Measurements from ENCODE around the gene GMDS. TPM values are rescaled to one million over a fixed set of nuclear protein-coding genes. Genes with fewer than 3 reads are reported as not detected.

The GMDS gene
- total and polyA plus RNA-seq, 9 donors, result 6.6 to 20.6 (median 11.0) TPM

DNA sequence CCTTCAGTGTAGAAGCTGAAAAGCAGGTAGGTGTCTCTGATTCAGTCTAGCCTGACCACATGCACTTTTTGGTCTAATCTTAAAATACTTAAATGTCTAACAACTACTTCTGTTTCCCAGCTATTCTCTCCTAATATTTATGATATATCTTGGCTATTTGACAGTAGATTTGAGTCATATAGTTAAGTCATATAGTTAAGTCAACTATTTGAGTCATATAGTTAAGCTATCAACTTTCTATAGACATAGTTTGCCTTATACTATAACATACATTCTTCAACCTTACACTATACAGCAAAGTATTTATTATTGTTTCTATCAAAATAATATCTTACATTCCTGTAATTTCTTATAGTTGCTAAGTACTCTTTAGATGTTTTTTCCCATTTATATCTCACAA, 110.9 kb downstream of the GMDS start:
- Histone ChIP-seq H3K9me3 (no peaks in the 10 kb centered on the region), H3K36me3 (no peaks in the 10 kb centered on the region), H3K4me3 (no peak overlapping the region), H3K27ac (no peak overlapping the region), H3K27me3 (no peaks in the 10 kb centered on the region), H3K4me1 (ENCODE audit: insufficient read depth) (no peaks in the 10 kb centered on the region)
- TF ChIP-seq EP300 (IDR thresholded peaks at IDR 0.05) (no peak), POLR2A (IDR thresholded peaks at IDR 0.05) (no peak)
- TF ChIP-seq, protein P1, sequence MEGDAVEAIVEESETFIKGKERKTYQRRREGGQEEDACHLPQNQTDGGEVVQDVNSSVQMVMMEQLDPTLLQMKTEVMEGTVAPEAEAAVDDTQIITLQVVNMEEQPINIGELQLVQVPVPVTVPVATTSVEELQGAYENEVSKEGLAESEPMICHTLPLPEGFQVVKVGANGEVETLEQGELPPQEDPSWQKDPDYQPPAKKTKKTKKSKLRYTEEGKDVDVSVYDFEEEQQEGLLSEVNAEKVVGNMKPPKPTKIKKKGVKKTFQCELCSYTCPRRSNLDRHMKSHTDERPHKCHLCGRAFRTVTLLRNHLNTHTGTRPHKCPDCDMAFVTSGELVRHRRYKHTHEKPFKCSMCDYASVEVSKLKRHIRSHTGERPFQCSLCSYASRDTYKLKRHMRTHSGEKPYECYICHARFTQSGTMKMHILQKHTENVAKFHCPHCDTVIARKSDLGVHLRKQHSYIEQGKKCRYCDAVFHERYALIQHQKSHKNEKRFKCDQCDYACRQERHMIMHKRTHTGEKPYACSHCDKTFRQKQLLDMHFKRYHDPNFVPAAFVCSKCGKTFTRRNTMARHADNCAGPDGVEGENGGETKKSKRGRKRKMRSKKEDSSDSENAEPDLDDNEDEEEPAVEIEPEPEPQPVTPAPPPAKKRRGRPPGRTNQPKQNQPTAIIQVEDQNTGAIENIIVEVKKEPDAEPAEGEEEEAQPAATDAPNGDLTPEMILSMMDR (IDR thresholded peaks at IDR 0.05), result no peak
- intact Hi-C loops (cut with DNase I), result no loop called here
- no peak for DNase-seq

DNA sequence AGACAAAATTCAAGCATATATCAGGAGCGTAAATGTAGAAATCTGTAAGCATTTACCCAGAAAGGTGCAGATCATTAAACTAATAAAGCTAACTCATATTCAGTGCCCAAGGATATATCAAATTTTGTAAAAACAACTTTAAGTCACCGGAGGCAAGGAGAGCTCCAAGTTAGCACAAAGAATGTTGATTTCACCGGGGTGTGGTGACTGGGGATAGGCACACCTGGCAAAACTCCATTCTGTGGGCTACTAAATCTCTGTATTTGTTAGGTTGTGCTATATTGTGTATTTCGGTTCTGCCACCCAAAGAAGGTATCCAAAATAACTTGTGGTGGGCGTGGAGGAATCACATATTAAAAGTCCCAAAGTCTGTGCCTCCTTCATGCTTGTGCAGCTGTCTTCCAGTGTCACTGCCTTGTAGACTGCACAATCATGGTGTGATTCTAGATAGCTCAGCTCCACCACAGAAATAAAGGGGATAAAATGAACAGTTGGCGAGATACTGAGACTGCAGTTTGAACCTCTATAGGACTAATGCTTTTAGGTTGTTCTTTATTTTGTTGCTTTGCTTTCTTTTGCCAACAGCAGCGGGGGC, 111.6 kb downstream of the GMDS start:
- DNase-seq, result no peak
- TF ChIP-seq EP300 (IDR thresholded peaks at IDR 0.05), result no peak
- TF ChIP-seq, protein P1 (IDR thresholded peaks at IDR 0.05), result no peak
- intact Hi-C loops (cut with DNase I), result no loop called here

DNA sequence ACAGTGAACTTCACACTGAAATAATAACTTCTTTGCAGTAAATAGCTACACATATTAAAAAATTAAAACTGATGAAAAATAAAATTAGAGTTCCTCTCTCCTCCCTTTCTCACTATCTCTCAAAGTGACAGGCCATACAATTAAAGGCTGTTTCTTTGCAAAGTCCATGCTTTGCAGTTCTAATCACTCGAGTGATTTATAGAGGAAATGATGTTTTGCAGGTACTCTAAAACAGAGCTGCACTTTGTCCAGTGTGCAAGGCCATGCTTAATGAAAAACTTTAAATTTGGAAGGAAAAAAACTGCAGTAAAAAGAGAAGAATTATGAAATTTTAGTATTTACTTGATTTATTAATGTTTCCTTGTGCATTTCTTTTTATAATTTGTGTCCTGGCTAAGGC, 112.5 kb downstream of the GMDS start:
- intact Hi-C loops (cut with DNase I), result no loop called here

More for the DNA sequence above, 111.6 kb downstream of the GMDS start:
- no peak overlapping the region for H3K27ac ChIP-seq
- H3K9me3 ChIP-seq, result no peaks in the 10 kb centered on the region
- H3K36me3 ChIP-seq, result no peaks in the 10 kb centered on the region
- WGBS, 3 donors, result 83 to 93% (median 90%) methylated on average over 7 of the region's 7 CpGs
- no peaks in the 10 kb centered on the region for H3K27me3 ChIP-seq
- no peaks in the 10 kb centered on the region for H3K4me1 ChIP-seq (ENCODE audit: insufficient read depth)
- H3K4me3 ChIP-seq, result no peak overlapping the region

DNA sequence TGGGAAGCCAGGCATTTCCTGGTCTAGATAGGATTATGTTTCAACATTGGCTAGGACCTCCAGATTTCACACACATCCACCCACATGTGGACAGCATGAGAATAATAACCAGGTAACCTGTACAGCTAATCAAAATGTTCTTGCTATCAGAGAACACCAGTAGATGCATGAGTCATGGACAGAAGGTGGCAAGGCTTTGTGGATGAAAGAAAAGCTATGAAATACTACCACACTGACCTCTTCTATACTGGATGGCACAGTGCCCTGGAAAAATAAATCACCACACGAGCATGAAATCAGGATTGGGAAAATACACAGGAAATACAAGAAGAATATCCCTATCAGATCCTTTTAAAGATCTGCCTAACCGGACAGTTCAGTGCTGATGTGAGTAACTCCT, 113.0 kb downstream of the GMDS start:
- Histone ChIP-seq H3K36me3 (no peaks in the 10 kb centered on the region), H3K9me3 (no peaks in the 10 kb centered on the region), H3K27ac (no peak overlapping the region), H3K4me1 (ENCODE audit: insufficient read depth) (no peaks in the 10 kb centered on the region), H3K4me3 (no peak overlapping the region), H3K27me3 (no peaks in the 10 kb centered on the region)
- WGBS, 3 donors, result 56 to 67% (median 62%) methylated on average over 2 of the region's 2 CpGs
- DNase-seq, result no peak
- intact Hi-C loops (cut with DNase I), result no loop called here
- no peak for TF ChIP-seq POLR2A (IDR thresholded peaks at IDR 0.05)

More for the DNA sequence above, 112.5 kb downstream of the GMDS start:
- Histone ChIP-seq H3K4me3 (no peak overlapping the region), H3K4me1 (ENCODE audit: insufficient read depth) (no peaks in the 10 kb centered on the region), H3K27me3 (no peaks in the 10 kb centered on the region), H3K36me3 (no peaks in the 10 kb centered on the region), H3K27ac (no peak overlapping the region), H3K9me3 (no peaks in the 10 kb centered on the region)
- WGBS, 3 donors, result 61 to 81% (median 69%) methylated on average over 1 of the region's 1 CpG
- TF ChIP-seq, protein P1 (IDR thresholded peaks at IDR 0.05), result no peak
- no peak for TF ChIP-seq EP300 (IDR thresholded peaks at IDR 0.05)
- DNase-seq, result no peak

DNA sequence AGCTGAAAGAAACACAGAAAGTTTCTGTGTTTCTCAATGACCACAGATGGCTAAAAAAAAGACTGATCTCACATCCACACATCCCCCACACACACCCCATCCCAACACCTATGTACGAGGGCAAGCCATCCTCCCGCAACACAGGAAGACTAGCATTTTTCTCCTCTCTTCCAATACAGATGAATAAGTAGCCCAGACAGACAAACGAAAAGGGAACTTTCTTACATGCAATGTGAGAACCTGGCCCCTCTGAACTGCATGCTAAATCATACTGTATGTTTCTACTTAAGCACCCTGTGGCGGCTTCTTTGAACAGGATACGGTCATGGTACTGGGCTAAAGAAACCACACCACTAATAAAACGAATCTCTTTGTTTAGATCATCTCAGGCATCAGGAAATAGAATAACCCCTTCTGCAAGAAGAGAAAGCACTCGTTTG, 116.2 kb downstream of the GMDS start:
- Histone ChIP-seq H3K9me3 (no peaks in the 10 kb centered on the region), H3K4me3 (no peak overlapping the region), H3K27ac (no peak overlapping the region), H3K27me3 (no peaks in the 10 kb centered on the region), H3K36me3 (no peaks in the 10 kb centered on the region), H3K4me1 (ENCODE audit: insufficient read depth) (no peaks in the 10 kb centered on the region)
- intact Hi-C loops (cut with DNase I), result no loop called here
- TF ChIP-seq EP300 (IDR thresholded peaks at IDR 0.05), result no peak
- TF ChIP-seq, protein P1 (IDR thresholded peaks at IDR 0.05), result no peak
- no peak for TF ChIP-seq POLR2A (IDR thresholded peaks at IDR 0.05)
- WGBS, 3 donors, result 68 to 72% (median 69%) methylated on average over 7 of the region's 7 CpGs
- DNase-seq, result no peak

All from ovary (tissue), 9 donors.